Measurements from ENCODE around the gene ERAS. TPM values are rescaled to one million over a fixed set of nuclear protein-coding genes. Genes with fewer than 3 reads are reported as not detected.

Gene ERAS
- total RNA-seq, 1 experiment from 2014 or later, result 0.23 TPM

GRCh38 chrX:48802089-48802904, 24.0 kb upstream of the ERAS start:
- Histone ChIP-seq H3K36me3 (ENCODE audit: control insufficient read depth, insufficient read depth, low read length) (peaks cover 3% of the 10 kb centered on the region; the same call in 1 of the 2 replicates), H3K27me3 (ENCODE audit: control insufficient read depth, insufficient read depth, low read length) (no peaks in the 10 kb centered on the region), H3K4me1 (ENCODE audit: control insufficient read depth, insufficient read depth, low read length) (0 out of 2 replicates have a peak, but pooled peaks cover 3% of the 10 kb centered on the region), H3K27ac (ENCODE audit: low read length) (peak overlapping the region; percentile 91), H3K9me3 (ENCODE audit: control insufficient read depth, insufficient read depth, low read depth, low read length) (no peaks in the 10 kb centered on the region), H3K4me3 (ENCODE audit: low read depth in 2 of 2, low read length in 2 of 2) (peak overlapping the region; percentile 64 to 73)
- BruUV-seq (replicated peaks), result TSS peak; percentile 88
- in situ Hi-C loops (cut with HindIII; ENCODE audit: low pct_unique_long_range_greater_than_20kb, low sequenced_read_pairs), result no loop called here
- DNase-seq (ENCODE audit: low read depth, low spot score) (peak; percentile 25), ATAC-seq (peak; percentile 81)
- intact Hi-C loops (cut with micrococcal nuclease; ENCODE audit: unreplicated experiment), result no loop called here
- ChIA-PET POLR2A (interaction anchor here (0.5 kb wide), 2 partner anchors 14 to 173 kb away, joined by 5 to 13 read pairs; no protein-coding TSS in a partner anchor), CTCF (no interaction called here)
- peak; percentile 79 for TF ChIP-seq POLR2AphosphoS5 (IDR thresholded peaks at IDR 0.05; ENCODE audit: low read depth, low read length)
- no peak for TF ChIP-seq CTCF (IDR thresholded peaks at IDR 0.05)
- TF ChIP-seq SIN3A (IDR thresholded peaks at IDR 0.05; ENCODE audit: borderline replicate concordance, insufficient read depth, low read depth, low read length), result no peak

- no peak for ATAC-seq
- Histone ChIP-seq H3K4me3 (ENCODE audit: low read depth in 2 of 2, low read length in 2 of 2) (peak overlapping the region; percentile 64 to 73), H3K4me1 (ENCODE audit: control insufficient read depth, insufficient read depth, low read length) (0 out of 2 replicates have a peak, but pooled peaks cover 3% of the 10 kb centered on the region), H3K36me3 (ENCODE audit: control insufficient read depth, insufficient read depth, low read length) (peaks cover 3% of the 10 kb centered on the region; the same call in 1 of the 2 replicates), H3K27ac (ENCODE audit: low read length) (peak overlapping the region; percentile 91), H3K27me3 (ENCODE audit: control insufficient read depth, insufficient read depth, low read length) (no peaks in the 10 kb centered on the region), H3K9me3 (ENCODE audit: control insufficient read depth, insufficient read depth, low read depth, low read length) (no peaks in the 10 kb centered on the region)
- in situ Hi-C loops (cut with HindIII; ENCODE audit: low pct_unique_long_range_greater_than_20kb, low sequenced_read_pairs), result no loop called here
- BruUV-seq (replicated peaks), result no TSS peak
- TF ChIP-seq SIN3A (IDR thresholded peaks at IDR 0.05; ENCODE audit: borderline replicate concordance, insufficient read depth, low read depth, low read length), result no peak
- TF ChIP-seq POLR2AphosphoS5 (IDR thresholded peaks at IDR 0.05; ENCODE audit: low read depth, low read length), result no peak
- TF ChIP-seq TCF7L2 (IDR thresholded peaks at IDR 0.05; ENCODE audit: low read depth, low read length), result no peak
- 0 out of 4 replicates have a peak, but pooled peaks of 1 of the 2 experiments have one; percentile 41 for TF ChIP-seq REST (IDR thresholded peaks at IDR 0.05; ENCODE audit: insufficient read depth in 1 of 2, low read depth in 2 of 2, low read length in 1 of 2)
- no peak for TF ChIP-seq CTCF (IDR thresholded peaks at IDR 0.05)
- CTCF ChIA-PET, result no interaction called here
- DNase-seq (ENCODE audit: low read depth, low spot score), result no peak
- intact Hi-C loops (cut with micrococcal nuclease; ENCODE audit: unreplicated experiment), result no loop called here
- POLR2A ChIA-PET, result no interaction called here
Measured at GRCh38 chrX:48802905-48803200, 23.5 kb upstream of the ERAS start.

Measured in Panc1 (cell line).